ENCODE measurements around the gene CPS1.

Gene CPS1

DNA sequence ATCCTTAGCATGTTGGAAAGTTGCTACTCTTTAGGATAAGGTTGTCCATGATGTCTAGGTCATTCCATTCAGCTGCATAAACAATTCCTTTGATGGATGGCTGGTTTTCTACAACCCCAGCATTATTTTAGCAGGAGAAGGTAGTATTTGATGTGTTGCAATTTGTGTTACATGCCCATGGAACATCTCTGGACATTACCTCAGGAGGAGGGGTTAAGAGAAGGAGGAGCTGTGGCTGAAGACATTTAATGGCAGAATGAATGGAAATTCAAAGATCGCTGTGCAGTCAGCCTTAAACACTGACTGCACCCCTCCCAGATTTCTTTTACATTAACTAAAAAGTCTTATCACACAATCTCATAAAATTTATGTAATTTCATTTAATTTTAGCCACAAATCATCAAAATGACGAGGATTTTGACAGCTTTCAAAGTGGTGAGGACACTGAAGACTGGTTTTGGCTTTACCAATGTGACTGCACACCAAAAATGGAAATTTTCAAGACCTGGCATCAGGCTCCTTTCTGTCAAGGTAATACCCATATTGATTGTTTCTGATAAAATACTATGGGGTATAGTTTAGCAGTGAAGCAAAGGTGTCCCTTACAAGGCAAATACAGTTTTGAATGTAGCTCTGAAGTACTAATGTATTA is at the start of gene CPS1:
Gene CPS1 (plus strand): TSS at position 271 of the 652 bp plus-strand sequence. CDS start 135 bp downstream, at position 406.
- DNase-seq (ENCODE audit: low read depth): no peak

DNA sequence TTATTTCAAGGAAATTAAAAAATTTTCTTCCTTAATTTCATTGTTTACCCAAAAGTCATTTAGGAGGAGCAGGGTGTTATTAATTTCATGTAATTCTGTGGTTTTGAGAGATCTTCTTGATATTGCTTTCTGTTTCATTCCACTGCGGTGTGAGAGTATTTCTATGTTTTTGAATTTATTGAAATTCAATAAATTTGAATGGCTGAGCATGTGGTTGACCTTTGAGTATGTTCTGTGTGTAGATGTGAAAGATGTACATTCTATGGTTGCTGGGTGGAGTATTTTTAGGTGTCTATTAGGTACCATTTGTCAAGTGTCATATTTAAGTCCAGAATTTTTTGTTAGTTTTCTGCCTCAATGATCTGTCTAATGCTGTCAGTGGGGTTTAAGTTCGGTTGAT is 40.5 kb upstream of the CPS1 start:
- DNase-seq (ENCODE audit: low read depth): no peak

DNA sequence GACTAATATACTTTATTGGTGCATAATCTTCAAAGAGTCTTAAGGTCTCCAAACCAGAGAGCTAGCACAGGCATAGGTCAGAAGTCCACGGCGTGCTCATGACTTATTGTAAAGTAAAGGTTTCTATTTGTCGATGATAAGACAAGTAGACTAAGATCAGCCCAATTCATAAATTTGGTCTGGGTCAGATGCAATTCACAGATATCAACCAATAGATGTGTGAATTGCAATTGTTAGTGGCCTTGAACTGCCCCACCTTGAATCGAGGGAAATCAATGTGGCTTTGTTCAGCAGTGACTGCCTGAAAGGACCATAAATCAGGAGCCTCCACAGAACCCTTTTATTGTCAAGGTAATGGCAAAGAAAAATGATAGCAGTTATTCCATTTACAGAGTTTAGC is 39.1 kb upstream of the CPS1 start:
- no peak for DNase-seq (ENCODE audit: low read depth)

DNA sequence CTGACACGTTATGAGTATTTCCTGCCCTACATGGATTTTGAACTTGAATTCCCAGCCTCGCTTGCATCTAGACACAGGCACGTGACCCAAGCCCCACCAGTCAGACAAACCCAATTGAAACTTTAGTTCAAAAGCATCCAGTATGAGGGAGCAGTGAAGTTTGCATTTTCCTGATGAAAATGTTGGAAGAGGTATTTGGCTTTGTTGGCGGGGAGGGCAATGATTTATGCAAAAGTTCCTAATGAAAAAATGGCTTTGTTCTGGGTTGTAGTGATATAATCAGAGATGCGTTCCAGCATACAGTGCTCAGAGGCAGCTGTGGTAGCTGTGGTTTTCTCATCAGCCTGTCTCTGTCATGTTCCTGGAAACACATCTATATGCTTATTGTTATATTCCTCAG is 36.8 kb upstream of the CPS1 start:
- no peak for DNase-seq (ENCODE audit: low read depth)

DNA sequence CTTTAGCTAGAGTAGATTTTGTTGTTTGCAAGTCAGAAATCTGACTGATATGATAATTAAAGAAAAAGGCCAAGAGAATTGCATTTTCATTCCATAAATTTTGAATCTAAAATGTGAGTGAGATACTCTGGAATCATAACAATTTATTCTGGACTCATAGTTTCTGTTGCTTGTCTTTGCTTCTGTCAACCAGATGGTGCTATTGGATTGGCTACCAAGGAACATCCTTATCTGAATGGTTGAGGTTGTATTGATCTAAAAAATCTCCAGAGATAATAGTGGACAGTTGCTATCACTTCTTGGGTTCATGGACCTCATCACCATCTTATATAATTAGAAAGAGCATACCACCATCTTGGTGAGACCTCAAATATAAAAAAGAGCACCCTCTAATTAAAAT is 34.0 kb upstream of the CPS1 start:
- no peak for DNase-seq (ENCODE audit: low read depth)

DNA sequence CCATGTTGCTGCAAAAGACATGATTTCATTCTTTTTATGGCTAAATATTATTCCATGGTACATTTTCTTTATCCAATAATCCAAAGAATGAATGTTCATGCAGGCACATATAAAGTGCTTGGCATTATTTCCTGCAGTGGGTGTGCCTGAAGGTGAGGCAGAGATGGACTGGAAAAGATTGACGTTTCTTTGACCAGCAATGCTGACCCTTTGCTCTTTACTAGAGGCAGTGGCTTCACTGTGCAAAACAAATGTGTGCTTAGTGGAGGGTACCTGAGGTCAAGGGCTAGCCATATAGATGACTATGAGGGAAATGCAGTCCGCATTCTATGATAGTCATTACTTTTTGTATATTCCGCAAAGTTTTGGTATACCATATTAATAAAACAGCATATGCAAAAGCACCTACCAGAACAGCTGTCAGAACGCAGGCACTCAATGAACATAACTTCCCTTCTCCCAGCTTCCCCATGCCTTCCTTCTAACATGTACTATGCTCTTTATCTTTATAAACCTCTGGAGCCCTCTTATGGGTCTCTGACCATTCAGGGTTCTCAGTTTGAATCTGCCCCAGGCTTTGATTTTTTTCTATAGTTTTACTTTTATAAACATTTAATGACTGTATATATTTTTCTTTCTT is 32.6 kb upstream of the CPS1 start:
- DNase-seq (ENCODE audit: low read depth): no peak

DNA sequence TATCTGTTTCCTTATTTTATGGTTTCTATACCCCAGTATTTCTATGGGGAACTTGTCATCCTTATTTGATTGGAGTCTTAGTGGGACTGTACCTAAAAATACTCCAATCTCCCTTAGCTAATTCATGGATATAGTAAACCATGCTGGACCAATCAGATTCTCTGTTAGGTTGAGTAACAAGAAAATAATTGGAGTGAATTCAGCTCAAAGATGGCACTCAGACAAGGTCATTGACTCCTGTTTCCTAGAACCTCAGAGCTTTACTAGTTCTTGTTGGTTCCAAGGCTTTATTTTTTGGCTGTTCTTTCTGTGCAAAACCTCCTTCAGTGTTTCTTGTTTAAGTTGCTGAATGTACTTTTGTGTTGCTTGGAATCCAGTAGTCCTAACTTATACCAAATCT is 31.9 kb upstream of the CPS1 start:
- DNase-seq (ENCODE audit: low read depth): no peak

DNA sequence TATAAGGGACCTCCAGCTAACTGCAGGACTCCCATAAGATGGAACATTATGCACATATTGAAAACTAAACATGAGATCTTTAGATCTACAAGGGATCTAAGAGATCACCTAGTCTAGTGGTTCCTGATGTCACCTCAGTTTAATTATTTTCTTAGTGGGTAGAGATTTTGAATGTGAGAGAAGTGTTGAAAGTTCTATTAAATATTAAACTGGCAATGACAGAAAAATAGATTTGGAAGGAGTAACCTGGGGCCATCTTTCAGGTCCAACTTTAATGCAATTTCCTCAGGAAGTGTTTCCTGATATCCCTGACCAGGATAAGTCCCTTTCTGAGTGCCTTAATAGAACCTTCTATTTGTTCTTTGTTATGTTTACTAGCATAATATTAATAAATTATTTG is 29.1 kb upstream of the CPS1 start:
- DNase-seq (ENCODE audit: low read depth): no peak

DNA sequence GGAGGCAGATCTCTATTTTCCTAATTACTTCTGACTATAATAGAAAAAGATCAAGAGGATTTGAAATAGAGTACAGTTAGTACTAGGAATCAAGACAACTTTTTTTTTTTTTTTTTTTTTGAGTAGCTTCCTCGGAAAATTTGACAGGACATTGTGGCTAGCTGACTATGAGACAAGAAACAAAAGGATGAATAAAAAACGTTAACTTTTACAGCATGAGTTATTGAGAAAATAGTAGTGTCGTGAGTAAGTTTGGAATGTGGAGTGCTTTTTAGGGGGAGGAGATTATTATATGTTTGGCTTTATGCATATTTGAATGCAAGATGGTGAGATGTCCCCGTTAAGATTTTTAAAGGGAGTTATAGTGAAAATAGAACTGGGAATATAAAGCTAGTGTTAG is 27.7 kb upstream of the CPS1 start:
- no peak for DNase-seq (ENCODE audit: low read depth)

DNA sequence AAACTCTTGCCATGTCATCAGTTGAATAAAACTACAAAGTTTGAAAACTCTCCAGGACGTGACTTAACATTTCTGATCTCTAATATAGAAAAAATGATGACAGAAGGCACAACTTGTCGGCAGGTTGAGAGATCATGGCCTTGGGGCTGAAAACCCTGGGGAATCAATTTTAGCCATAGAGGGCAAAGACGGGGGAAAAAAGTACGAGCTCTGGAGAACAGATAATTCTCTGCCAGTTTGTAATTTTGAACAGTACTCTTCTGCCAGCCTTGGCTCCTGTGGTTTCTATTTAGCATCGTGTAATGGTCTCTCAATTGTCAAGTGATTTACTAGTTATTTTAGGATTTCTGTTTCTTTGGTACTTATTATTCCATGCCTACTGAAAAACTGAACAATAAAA is 25.3 kb upstream of the CPS1 start:
- DNase-seq (ENCODE audit: low read depth): no peak

DNA sequence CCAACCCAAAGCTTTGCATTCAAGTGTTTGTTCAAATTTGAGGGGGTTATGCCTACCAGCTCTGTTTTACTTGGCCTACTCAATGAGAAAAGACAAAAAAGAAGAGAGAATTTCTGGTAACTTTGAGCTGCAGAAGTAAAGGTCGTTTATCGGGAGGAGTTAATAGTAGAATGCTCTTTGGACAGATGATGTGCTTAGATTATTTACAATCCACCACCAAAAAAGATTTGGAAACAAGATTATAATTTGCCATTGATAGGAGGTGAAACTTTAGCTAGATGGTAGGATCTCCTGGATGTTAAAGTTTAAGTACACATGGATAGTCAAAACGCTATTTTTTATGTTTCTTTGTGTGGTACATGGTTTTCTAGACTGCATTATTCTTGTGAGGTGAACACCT is 24.9 kb upstream of the CPS1 start:
- DNase-seq (ENCODE audit: low read depth): no peak

DNA sequence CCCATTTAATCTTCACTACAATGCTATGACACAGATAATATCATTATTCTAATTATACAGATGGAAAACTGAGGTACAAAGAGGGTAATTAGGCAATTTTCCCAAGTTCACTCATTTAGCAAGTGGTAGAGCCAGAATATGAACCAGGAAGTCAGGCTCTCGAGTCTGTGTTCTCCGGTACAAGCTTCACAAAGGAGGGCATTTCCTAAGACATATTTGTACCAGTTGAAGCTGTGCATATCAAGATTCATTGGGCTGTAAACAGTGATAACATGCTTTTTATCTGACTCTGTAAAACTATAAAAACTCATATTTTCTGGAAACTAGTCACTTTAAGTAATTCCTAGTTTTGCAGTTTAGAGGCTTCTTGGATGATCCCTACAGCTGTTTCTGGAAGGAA is 23.0 kb upstream of the CPS1 start:
- DNase-seq (ENCODE audit: low read depth): no peak

DNA sequence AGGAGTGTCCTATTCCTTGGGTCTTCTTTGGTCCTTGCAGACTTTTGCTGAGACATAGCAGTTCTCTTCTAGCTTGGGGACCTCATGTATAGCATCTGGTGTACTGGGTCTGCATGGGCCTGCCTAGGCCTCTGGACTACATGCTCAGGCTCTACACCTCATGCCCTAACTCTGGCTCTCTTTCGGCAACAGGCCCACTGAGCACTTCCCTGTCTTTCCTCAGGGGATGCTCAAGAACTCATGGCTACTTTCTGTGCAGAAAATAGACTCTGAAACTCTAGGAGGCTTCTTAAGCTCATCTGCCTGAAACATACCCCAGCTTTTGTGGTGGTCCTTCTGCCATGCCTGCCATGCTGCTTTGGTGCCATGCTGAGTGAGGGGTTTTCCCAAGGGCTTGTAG is 21.5 kb upstream of the CPS1 start:
- no peak for DNase-seq (ENCODE audit: low read depth)

DNA sequence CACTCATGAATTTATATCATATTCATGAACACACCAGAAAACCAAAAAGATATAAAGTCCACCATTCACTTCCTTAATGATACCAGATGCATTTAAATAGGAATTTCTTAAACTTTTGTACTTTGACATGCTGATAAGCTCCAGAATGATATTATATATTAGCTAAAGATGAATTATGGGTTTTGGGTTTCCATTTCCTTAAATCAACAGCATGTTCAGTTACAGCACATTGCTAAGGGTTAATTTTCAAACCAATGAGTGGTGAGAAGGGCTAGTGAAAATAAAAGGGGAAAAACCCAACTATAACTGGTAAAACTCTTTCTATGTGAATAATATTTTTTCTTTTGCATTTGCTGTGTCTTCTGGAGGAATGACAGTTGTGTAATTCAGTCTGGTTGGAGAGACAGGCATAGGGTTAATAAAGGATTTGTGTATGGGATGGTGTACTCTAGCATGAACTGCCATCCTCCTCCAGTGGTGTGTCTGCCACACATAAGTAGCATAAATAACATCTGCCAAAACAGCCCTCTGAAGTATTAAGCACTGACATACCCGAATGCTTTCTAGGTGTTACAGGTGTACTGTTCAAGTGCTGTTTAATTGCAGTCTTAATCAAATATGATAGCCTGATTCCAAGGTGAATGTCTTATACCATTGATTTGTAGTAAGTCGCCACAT is 19.3 kb upstream of the CPS1 start:
- DNase-seq (ENCODE audit: low read depth): no peak

DNA sequence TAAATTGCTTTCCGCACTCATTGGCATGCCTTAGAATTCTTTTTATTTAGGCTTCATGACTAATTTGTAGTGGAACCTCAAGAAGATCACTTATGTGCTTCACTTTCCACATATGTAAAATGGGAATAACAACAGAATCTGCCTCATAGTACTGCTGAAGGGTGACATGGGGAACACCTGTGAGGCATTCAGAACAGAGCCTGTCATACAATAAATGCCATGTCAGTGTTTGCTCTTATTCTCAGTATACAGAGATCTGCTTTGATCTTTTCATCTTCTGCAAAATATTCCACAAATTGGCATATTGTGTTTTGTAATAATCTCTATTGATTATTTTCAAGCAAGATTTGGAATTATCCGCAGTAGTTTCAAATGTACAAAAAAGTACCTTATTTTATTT is 17.4 kb upstream of the CPS1 start:
- DNase-seq (ENCODE audit: low read depth): no peak

DNA sequence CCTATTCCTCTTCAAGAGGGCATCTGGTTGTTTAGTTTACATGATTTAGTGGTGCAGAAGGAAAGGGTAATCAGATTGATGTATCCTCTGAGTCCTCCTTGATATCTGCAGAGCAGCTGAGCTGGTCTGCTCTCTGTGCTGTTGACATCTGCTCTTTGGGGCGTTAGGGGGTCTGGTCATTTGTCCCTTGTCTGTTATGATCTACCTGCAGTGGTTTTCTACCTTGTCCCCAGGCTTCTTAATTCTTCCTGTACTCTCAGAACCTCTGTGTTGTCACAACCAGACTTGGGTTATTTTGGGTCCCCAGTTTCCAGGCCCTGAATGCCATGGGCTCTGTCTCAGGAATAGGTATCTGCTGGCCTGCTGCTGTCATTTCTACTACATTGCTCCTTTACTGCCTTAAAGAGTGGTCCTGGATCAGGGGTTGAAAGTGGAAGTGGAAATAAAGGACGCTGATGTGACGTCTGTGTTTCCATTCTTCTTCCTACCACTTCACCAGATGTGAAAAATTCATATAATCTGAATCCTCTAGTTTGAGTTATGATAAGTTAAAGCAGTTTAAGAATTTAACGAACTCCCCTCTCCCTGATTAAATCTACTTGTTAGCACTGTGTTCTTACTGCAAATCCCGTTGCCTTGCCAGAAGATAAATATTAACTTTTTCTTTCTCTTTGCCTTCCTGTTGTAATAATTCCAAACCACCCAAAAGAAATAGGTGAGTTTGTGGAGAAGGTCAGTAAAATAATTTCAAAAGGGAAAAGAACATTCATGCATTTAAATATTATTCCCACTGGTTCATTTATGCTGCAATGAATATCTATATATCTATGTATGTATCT is 16.6 kb upstream of the CPS1 start:
- no peak for DNase-seq (ENCODE audit: low read depth)

DNA sequence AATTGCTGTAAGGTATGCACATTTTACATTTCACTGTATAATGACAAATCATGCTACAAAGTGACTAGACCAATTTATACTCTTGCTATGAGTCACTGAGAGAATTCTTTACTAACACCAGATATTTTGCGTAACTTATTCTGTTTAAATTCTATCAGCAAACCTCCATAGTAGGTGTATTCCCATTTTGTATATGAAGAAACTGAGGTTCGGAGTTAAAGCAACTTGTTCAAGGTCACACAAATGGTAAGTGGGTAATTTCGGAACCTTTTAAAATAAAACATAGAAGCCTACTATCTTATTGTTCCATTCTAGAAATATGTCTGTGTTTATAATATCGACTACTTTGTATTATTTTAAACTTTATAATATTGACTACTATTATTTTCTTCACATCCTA is 15.9 kb upstream of the CPS1 start:
- DNase-seq (ENCODE audit: low read depth): no peak

DNA sequence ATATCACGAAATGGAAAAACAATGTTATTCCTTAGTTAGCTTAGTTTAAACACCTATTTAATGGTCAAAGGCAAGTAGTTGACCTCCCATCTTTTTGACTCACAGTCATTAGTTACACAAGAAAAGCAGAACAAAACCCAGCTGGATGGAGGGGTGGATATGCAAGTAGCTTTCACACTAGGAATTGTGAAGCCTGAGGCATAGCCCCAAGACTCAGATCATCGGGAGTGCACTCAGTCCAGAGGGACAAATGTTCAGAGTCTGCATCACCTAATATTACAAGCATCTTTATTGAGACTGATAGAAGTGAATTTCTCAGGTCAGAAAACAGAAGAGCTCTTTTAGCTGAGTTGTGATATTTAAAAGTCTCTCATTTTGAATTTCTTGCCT is 15.5 kb upstream of the CPS1 start:
- no peak for DNase-seq (ENCODE audit: low read depth)

DNA sequence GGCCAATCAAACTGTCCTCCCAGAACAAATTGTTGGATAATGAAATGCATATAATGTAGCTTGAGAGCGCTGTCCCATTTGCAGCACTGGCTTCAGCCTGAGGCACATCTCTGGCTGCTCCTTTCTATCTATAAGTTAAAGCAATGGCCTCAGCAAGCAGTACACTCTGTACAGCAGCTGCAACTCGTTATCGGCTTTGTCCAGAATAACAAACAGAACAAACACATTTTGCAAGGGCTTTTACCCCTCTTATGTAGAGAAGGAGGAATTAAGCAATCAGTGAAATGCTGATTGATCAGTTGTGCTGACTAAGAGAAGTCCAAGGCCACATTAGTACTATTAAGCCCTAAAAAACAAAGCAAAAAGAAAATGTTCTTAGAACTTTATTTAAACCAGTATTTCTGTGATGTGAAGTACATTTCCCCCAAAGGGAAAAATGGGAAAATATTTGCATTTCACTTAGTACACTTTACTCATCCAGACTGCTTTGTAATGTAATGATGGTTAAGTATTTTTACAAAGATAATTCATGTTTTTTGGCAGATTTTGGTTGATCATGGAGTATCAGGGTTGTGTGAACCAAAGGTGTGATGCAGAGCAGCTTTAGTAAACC is 15.0 kb upstream of the CPS1 start:
- DNase-seq (ENCODE audit: low read depth): no peak

DNA sequence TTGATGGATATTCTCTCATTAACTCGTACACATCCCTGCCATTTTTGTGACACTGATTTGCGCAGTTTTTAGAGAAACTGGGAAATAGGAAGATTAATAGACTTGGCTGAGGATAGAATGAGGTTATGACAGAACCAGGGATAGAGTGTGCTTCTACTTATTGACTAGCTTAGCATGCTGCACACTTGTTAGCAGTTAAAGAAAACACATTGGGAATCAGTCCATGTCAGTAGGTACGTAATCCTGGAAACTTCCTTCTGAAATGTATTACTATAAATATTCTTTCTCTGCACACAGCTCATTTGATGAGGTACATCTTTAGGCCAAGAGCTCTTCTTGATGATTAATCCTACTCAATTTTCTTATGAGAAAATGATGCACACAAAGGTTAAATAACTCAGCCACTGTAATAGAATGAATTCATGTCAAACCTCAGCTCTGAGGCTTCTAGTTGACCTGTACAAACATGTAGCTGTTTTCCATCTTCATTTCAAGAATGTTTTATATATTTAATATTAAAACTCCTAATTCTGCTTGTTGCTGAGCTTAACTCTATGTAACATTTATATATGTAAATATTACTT is 12.3 kb upstream of the CPS1 start:
- no peak for DNase-seq (ENCODE audit: low read depth)

DNA sequence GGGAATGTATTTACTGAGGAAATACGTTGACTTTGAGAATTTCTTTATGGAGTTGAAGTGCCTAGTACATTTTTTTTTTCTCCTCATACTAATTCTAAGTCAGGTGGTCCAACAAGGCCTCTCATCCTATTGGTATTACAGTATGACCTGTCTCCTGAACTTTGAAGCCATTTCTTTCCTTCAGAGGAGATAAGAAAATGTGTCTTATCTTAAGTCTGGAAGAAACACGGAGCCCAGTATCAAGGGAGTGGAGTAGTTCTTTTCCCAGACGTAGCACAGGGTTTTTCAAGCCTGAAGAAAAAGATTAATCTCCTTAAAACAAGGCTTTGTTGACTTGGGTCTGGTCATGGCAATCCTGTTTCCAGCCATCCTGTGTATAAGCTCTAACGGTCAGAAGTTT is 11.6 kb upstream of the CPS1 start:
- no peak for DNase-seq (ENCODE audit: low read depth)

All from activated T-helper 9 cell treated with anti-CD3 and anti-CD28 coated beads, Interleukin-2, amount 50 U/mL, for 16 hours (primary cell).